Nephron progenitor cell (in vitro differentiated cells): Measurements from ENCODE around the gene CD226.
A peak's percentile ranks its signal among the peaks of the same experiment; 100 is the strongest.

Experiments
- DNase-seq: peaks from one replicate; pipeline ENCODE4 v3.0.0; 2021
- H3K27ac Mint-ChIP-seq: 2 replicates; pipeline ENCODE4 v1.8.0; 2021; ENCODE audit warnings: mild to moderate bottlenecking, moderate library complexity, mixed read lengths
- H3K27me3 Mint-ChIP-seq: 2 replicates; pipeline ENCODE4 v1.8.0; 2021; ENCODE audit warnings: mild to moderate bottlenecking, low read depth, mixed read lengths; ENCODE audit not compliant: poor library complexity
- H3K36me3 Mint-ChIP-seq: 2 replicates; pipeline ENCODE4 v1.8.0; 2021; ENCODE audit warnings: low read depth, mixed read lengths
- H3K4me1 Mint-ChIP-seq: 2 replicates; pipeline ENCODE4 v1.8.0; 2021; ENCODE audit warnings: mixed read lengths
- H3K4me3 Mint-ChIP-seq: 2 replicates; pipeline ENCODE4 v1.8.0; 2021; ENCODE audit warnings: mild to moderate bottlenecking, moderate library complexity, mixed read lengths
- H3K9me3 Mint-ChIP-seq: 2 replicates; pipeline ENCODE4 v1.8.0; 2021; ENCODE audit warnings: mild to moderate bottlenecking, moderate library complexity, mixed read lengths
- TF ChIP-seq, protein P1 (sequence below): fragments of 200-600 bp; sonication (generic); IDR thresholded peaks from 2 replicates; pipeline ENCODE4 v1.5.0; 2021; ENCODE audit warnings: antibody characterized with exemption

The CD226 gene

GRCh38 chr18:69987870-69988269 is 40.2 kb upstream of the CD226 start:
- DNase-seq, result no peak
- H3K36me3 Mint-ChIP-seq, result peaks cover 56% of the 10 kb centered on the region
- TF ChIP-seq, protein P1, sequence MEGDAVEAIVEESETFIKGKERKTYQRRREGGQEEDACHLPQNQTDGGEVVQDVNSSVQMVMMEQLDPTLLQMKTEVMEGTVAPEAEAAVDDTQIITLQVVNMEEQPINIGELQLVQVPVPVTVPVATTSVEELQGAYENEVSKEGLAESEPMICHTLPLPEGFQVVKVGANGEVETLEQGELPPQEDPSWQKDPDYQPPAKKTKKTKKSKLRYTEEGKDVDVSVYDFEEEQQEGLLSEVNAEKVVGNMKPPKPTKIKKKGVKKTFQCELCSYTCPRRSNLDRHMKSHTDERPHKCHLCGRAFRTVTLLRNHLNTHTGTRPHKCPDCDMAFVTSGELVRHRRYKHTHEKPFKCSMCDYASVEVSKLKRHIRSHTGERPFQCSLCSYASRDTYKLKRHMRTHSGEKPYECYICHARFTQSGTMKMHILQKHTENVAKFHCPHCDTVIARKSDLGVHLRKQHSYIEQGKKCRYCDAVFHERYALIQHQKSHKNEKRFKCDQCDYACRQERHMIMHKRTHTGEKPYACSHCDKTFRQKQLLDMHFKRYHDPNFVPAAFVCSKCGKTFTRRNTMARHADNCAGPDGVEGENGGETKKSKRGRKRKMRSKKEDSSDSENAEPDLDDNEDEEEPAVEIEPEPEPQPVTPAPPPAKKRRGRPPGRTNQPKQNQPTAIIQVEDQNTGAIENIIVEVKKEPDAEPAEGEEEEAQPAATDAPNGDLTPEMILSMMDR, result no peak
- H3K4me1 Mint-ChIP-seq, result no peaks in the 10 kb centered on the region
- H3K27me3 Mint-ChIP-seq, result peaks cover 4% of the 10 kb centered on the region
- H3K9me3 Mint-ChIP-seq, result peaks cover 30% of the 10 kb centered on the region
- H3K27ac Mint-ChIP-seq, result no peak overlapping the region
- H3K4me3 Mint-ChIP-seq, result no peak overlapping the region

- no peak overlapping the region for H3K27ac Mint-ChIP-seq
- no peak overlapping the region for H3K4me3 Mint-ChIP-seq
- TF ChIP-seq, protein P1, result no peak
- peaks cover 26% of the 10 kb centered on the region for H3K9me3 Mint-ChIP-seq
- peaks cover 4% of the 10 kb centered on the region for H3K27me3 Mint-ChIP-seq
- DNase-seq, result no peak
- no peaks in the 10 kb centered on the region for H3K4me1 Mint-ChIP-seq
- peaks cover 44% of the 10 kb centered on the region for H3K36me3 Mint-ChIP-seq
Observed at GRCh38 chr18:69985239-69985638, 37.6 kb upstream of the CD226 start.

- H3K9me3 Mint-ChIP-seq, result peaks cover 13% of the 10 kb centered on the region
- peaks cover 26% of the 10 kb centered on the region for H3K36me3 Mint-ChIP-seq
- H3K27me3 Mint-ChIP-seq, result peaks cover 7% of the 10 kb centered on the region
- TF ChIP-seq, protein P1, result no peak
- no peaks in the 10 kb centered on the region for H3K4me1 Mint-ChIP-seq
- H3K4me3 Mint-ChIP-seq, result no peak overlapping the region
- H3K27ac Mint-ChIP-seq, result no peak overlapping the region
- DNase-seq, result no peak
Observed at GRCh38 chr18:69982417-69982816, 34.7 kb upstream of the CD226 start.

- Mint-ChIP-seq H3K9me3 (peaks cover 13% of the 10 kb centered on the region), H3K27me3 (peaks cover 7% of the 10 kb centered on the region), H3K4me3 (no peak overlapping the region), H3K27ac (no peak overlapping the region), H3K4me1 (no peaks in the 10 kb centered on the region), H3K36me3 (peaks cover 26% of the 10 kb centered on the region)
- TF ChIP-seq, protein P1, result no peak
- DNase-seq, result no peak
Observed at GRCh38 chr18:69981948-69982347, 34.3 kb upstream of the CD226 start.

DNA sequence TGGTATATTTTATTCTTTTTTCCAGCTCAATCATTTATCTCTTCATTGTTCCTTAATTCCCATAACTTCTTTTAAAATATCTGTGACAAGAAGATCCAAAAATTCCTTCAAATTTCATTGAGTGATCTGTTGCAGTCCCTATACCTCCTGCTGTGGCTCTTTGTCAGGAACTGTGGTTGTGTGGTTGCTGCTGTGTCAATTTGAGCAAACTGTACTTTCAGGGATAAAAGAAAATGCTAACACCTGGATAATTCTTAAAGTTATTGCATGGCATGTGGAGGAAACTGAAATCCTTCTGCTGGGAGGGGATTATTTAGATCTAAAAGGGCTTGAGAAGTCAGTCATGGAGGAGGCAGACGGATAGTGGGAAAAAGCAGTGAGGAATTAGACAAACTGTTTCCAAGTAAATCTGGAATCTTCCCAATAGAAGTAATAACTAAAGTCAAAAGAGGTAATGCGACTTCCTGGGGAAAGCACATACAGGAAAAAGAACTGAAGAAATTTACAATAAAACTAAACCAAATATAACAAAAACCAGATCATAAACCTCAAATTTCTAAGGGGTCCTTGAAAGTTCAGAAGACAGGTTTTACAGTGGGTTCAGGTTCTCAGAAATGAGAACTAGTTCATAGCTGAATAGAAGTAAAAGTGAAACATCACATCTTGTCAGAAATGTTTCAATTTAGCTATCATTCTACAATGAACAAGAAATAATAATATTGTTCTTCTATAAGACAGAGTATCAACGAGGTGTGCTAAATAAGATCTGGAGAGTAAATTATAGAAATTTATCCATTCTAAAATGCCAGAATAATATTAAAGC is 33.5 kb upstream of the CD226 start:
- TF ChIP-seq, protein P1, result no peak
- H3K27ac Mint-ChIP-seq, result peak overlapping the region; percentile 7
- no peak overlapping the region for H3K4me3 Mint-ChIP-seq
- no peaks in the 10 kb centered on the region for H3K4me1 Mint-ChIP-seq
- peaks cover 24% of the 10 kb centered on the region for H3K36me3 Mint-ChIP-seq
- peaks cover 5% of the 10 kb centered on the region for H3K27me3 Mint-ChIP-seq
- no peak for DNase-seq
- H3K9me3 Mint-ChIP-seq, result peaks cover 19% of the 10 kb centered on the region

DNA sequence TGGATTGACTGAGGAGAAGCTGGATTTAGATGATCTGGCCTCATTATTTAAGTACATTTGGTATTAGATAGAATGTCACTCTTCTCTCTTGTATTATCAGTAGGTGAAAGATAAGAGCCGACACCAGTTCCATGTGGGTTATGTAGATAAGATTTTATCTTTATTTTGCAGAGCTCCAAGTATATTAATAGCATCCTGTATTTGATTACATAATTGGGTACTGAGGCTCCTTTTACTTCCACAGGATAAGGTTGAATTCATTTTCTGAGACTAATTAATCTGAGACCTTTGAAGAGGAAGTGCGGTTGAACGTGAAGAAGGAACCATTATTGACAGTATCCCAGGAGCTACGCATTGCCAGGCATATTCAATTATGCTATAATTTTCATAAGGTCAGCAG is 32.8 kb upstream of the CD226 start:
- TF ChIP-seq, protein P1, result no peak
- H3K36me3 Mint-ChIP-seq, result peaks cover 25% of the 10 kb centered on the region
- DNase-seq, result no peak
- H3K9me3 Mint-ChIP-seq, result peaks cover 25% of the 10 kb centered on the region
- no peak overlapping the region for H3K27ac Mint-ChIP-seq
- H3K27me3 Mint-ChIP-seq, result peaks cover 3% of the 10 kb centered on the region
- H3K4me3 Mint-ChIP-seq, result no peak overlapping the region
- no peaks in the 10 kb centered on the region for H3K4me1 Mint-ChIP-seq
